IMR-90 (cell line): ENCODE measurements around the gene SOWAHB. TPM values are rescaled to one million over a fixed set of nuclear protein-coding genes. Genes with fewer than 3 reads are reported as not detected.

ENCODE experiments used
- ATAC-seq: fragments of 200-7000 bp; cut with Tn5 transposase; 2 replicates; pipeline ENCODE4 v1.9.1; 2020; ENCODE audit warnings: low read depth, mild to moderate bottlenecking, moderate library complexity
- BruUV-seq: library from RNA; stranded (reverse); fragments of 400-500 nt; replicated peaks from 2 replicates; lab custom pipeline; 2021; lab: Mats Ljungman, UMichigan
- CTCF ChIA-PET: fragments of 300-600 bp; formaldehyde crosslinking; extraction: SDS; loops from one replicate; lab custom pipeline; 2021; ENCODE audit warnings: antibody characterized with exemption; lab: Yijun Ruan, JAX
- POLR2A ChIA-PET: fragments of 300-600 bp; sonication (Branson Sonifier 250); formaldehyde crosslinking; loops from one replicate; lab custom pipeline; 2022; ENCODE audit warnings: antibody characterized with exemption; ENCODE audit not compliant: unreplicated experiment; lab: Charles Lee
- DNase-seq: peaks from one replicate; pipeline ENCODE4 v3.0.0; 2013
- H2AFZ ChIP-seq: replicated peaks from 2 replicates; pipeline ENCODE3; 2013; ENCODE audit warnings: low read length, mild to moderate bottlenecking; ENCODE audit not compliant: poor library complexity
- H2AK5ac ChIP-seq: 2 replicates; pipeline ENCODE4 v1.6.1; 2013; ENCODE audit warnings: low read depth, low read length, inconsistent platforms
- H2AK9ac ChIP-seq: replicated peaks from 2 replicates; pipeline ENCODE3; 2013; ENCODE audit warnings: mild to moderate bottlenecking, low read depth, low read length, moderate library complexity; ENCODE audit not compliant: poor library complexity
- H2BK120ac ChIP-seq: 2 replicates; pipeline ENCODE4 v1.6.1; 2013; ENCODE audit warnings: low read depth, low read length, inconsistent platforms
- H2BK15ac ChIP-seq: 3 replicates; pipeline ENCODE4 v1.6.1; 2013; ENCODE audit warnings: low read depth, low read length, inconsistent platforms
- H2BK20ac ChIP-seq: 2 replicates; pipeline ENCODE4 v1.6.1; 2013; ENCODE audit warnings: low read depth, mild to moderate bottlenecking, inconsistent platforms, low read length, moderate library complexity
- H2BK5ac ChIP-seq: 2 replicates; pipeline ENCODE4 v1.6.1; 2013; ENCODE audit warnings: mild to moderate bottlenecking, low read depth, low read length, inconsistent platforms; ENCODE audit not compliant: poor library complexity, severe bottlenecking
- H3K14ac ChIP-seq: replicated peaks from 2 replicates; pipeline ENCODE4 v1.6.1; 2013; ENCODE audit warnings: low read depth, low read length, inconsistent platforms
- H3K18ac ChIP-seq: 2 replicates; pipeline ENCODE4 v1.6.1; 2013; ENCODE audit warnings: low read depth, low read length, control low read depth
- H3K23ac ChIP-seq: 2 replicates; pipeline ENCODE4 v1.6.1; 2013; ENCODE audit warnings: low read depth, low read length, inconsistent platforms
- H3K27ac ChIP-seq: 2 replicates; pipeline ENCODE4 v1.5.1; 2013; ENCODE audit warnings: mild to moderate bottlenecking, control low read depth, low read length; ENCODE audit not compliant: insufficient read depth
- H3K27me3 ChIP-seq: 2 replicates; pipeline ENCODE4 v1.6.1; 2013; ENCODE audit warnings: low read length; ENCODE audit not compliant: control insufficient read depth, insufficient read depth
- H3K36me3 ChIP-seq: 2 replicates; pipeline ENCODE4 v1.6.1; 2013; ENCODE audit warnings: low read length, mixed read lengths; ENCODE audit not compliant: control insufficient read depth, insufficient read depth
- H3K4ac ChIP-seq: 2 replicates; pipeline ENCODE4 v1.6.1; 2013; ENCODE audit warnings: low read depth, low read length, inconsistent platforms
- H3K4me1 ChIP-seq: 2 replicates; pipeline ENCODE4 v1.6.1; 2013; ENCODE audit warnings: low read length, mixed read lengths; ENCODE audit not compliant: control insufficient read depth, insufficient read depth
- H3K4me2 ChIP-seq: 2 replicates; pipeline ENCODE4 v1.6.1; 2013; ENCODE audit warnings: low read depth, mild to moderate bottlenecking, control low read depth, low read length, moderate library complexity
- H3K4me3 ChIP-seq: 2 replicates; pipeline ENCODE4 v1.5.1; 2013; ENCODE audit warnings: low read depth, mild to moderate bottlenecking, control low read depth, low read length, moderate library complexity; ENCODE audit not compliant: insufficient read depth
- H3K56ac ChIP-seq: 2 replicates; pipeline ENCODE4 v1.6.1; 2013; ENCODE audit warnings: low read length, inconsistent platforms; ENCODE audit not compliant: insufficient read depth; ENCODE audit errors: extremely low read depth
- H3K79me1 ChIP-seq, 2 experiments: 2 replicates each; pipeline ENCODE4 v1.6.1; 2013; ENCODE audit warnings: low read length in 2 of 2, inconsistent platforms in 1 of 2, low read depth in 1 of 2
- H3K9ac ChIP-seq: 2 replicates; pipeline ENCODE4 v1.6.1; 2013; ENCODE audit warnings: low read depth, low read length, control low read depth
- H3K9me1 ChIP-seq: 2 replicates; pipeline ENCODE4 v1.6.1; 2013; ENCODE audit warnings: low read length, inconsistent platforms; ENCODE audit not compliant: insufficient read depth
- H3K9me3 ChIP-seq: 2 replicates; pipeline ENCODE4 v1.6.1; 2013; ENCODE audit warnings: low read length; ENCODE audit not compliant: control insufficient read depth, insufficient read depth
- H4K20me1 ChIP-seq: 2 replicates; pipeline ENCODE4 v1.6.1; 2013; ENCODE audit warnings: low read length, inconsistent platforms; ENCODE audit not compliant: insufficient read depth
- H4K5ac ChIP-seq: 2 replicates; pipeline ENCODE4 v1.6.1; 2013; ENCODE audit warnings: mild to moderate bottlenecking, low read depth, low read length, control low read depth
- H4K8ac ChIP-seq, 2 experiments: 2 replicates each; pipeline ENCODE4 v1.6.1; 2013; ENCODE audit warnings: low read depth in 2 of 2, low read length in 2 of 2, control low read depth in 1 of 2, inconsistent platforms in 1 of 2
- H4K91ac ChIP-seq: 2 replicates; pipeline ENCODE4 v1.6.1; 2013; ENCODE audit warnings: low read depth, low read length, inconsistent platforms; ENCODE audit not compliant: insufficient read depth
- BHLHE40 ChIP-seq: fragments of 150-350 bp; IDR thresholded peaks from 2 replicates; pipeline ENCODE4 v1.6.1; 2016; ENCODE audit warnings: mild to moderate bottlenecking, low read depth, low read length
- CHD1 ChIP-seq: IDR thresholded peaks from 2 replicates; pipeline ENCODE4 v1.6.1; 2012; ENCODE audit warnings: low read depth, low read length, improper control_type of control experiment
- FOS ChIP-seq: fragments of 150-350 bp; IDR thresholded peaks from 2 replicates; pipeline ENCODE4 v1.6.1; 2016; ENCODE audit warnings: low read depth, low read length
- MAFK ChIP-seq: IDR thresholded peaks from 2 replicates; pipeline ENCODE4 v1.6.1; 2012; ENCODE audit warnings: low read depth, low read length, improper control_type of control experiment
- POLR2A ChIP-seq: IDR thresholded peaks from 2 replicates; pipeline ENCODE4 v1.6.1; 2012; ENCODE audit warnings: mild to moderate bottlenecking, low read depth, low read length
- WGBS, 2 experiments: methylation state at CpG; one replicate each; pipeline versions ENCODE4 v1.1.5 to v1.1.7; 2013; ENCODE audit warnings: missing lambda C conversion rate in 2 of 2; ENCODE audit not compliant: insufficient read length in 1 of 2; ENCODE audit errors: extremely low coverage in 2 of 2; 5-methylcytosine and 5-hydroxymethylcytosine counted together
- dilution Hi-C: fragments of 300-500 bp; cut with HindIII; formaldehyde crosslinking; loops from one replicate; pipeline ENCODE4 v1.14.3; 2018; ENCODE audit warnings: low sequenced_read_pairs; ENCODE audit not compliant: unreplicated experiment
- in situ Hi-C: fragments of 300-500 bp; cut with MboI; formaldehyde crosslinking; loops from 3 replicates; pipeline ENCODE4 v1.14.3; 2019; ENCODE audit warnings: low sequenced_read_pairs, inconsistent platforms, mixed read lengths
- intact Hi-C: fragments of 100-400 bp; cut with micrococcal nuclease; formaldehyde crosslinking; loops from 2 replicates; pipeline ENCODE4 v1.10.0; 2022
- polyA plus RNA-seq, 3 experiments: library from polyadenylated mRNA; depleted of rRNA; stranded (reverse); fragments of >200 nt; gene quantifications; 2 replicates each; pipeline ENCODE4 v1.2.3, GENCODE V29; 2012; ENCODE audit warnings: low replicate concordance in 1 of 3
- total RNA-seq: library from RNA; depleted of rRNA; stranded (reverse); fragments of >200 nt; gene quantifications from 2 replicates; pipeline ENCODE4 v1.2.3, GENCODE V29; 2012

SOWAHB gene
- total and polyA plus RNA-seq, 2 of the 4 experiments (the other 2 are of a cell fraction) = not detected

DNA sequence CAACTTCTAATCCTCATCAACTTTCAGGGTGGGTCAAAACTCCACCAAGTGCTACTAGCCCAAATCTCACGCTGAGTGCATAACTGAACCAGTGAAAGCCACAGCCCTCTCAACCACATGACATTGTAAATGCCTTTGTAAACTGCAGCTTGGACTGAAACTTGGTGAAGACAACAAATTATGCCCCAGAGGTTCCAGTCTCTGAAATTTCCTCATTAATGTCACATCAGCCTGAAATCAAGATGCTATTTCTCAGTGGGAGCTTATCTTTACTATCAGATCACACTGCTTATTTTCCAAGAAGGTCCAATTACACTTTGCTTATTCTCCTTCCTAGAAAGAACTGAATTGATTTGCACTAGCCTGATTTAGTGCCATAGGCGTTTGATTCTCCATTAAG, 46.6 kb downstream of the SOWAHB start:
- H3K23ac ChIP-seq = no peak overlapping the region
- dilution Hi-C loops = no loop called here
- H4K8ac ChIP-seq = no peak overlapping the region
- no peak overlapping the region for H2BK120ac ChIP-seq
- peaks cover 9% of the 10 kb centered on the region for H3K4me1 ChIP-seq
- H2AK9ac ChIP-seq = no peak overlapping the region
- H2BK15ac ChIP-seq = no peak overlapping the region
- no CpG with 5 or more reads among the region's 2 CpGs for WGBS, 2 experiments
- H2BK5ac ChIP-seq = no peak overlapping the region
- no peak overlapping the region for H2AK5ac ChIP-seq
- H3K56ac ChIP-seq = no peak overlapping the region
- no peak overlapping the region for H3K4me2 ChIP-seq
- peaks cover 5% of the 10 kb centered on the region for H3K9me3 ChIP-seq
- intact Hi-C loops = no loop called here
- H3K14ac ChIP-seq = no peak overlapping the region
- H4K20me1 ChIP-seq = no peaks in the 10 kb centered on the region
- no TSS peak for BruUV-seq
- TF ChIP-seq BHLHE40 (no peak), CHD1 (no peak), MAFK (no peak), FOS (no peak), POLR2A (no peak)
- H3K9ac ChIP-seq = no peak overlapping the region
- H3K4me3 ChIP-seq = no peak overlapping the region
- ChIA-PET POLR2A (no interaction called here), CTCF (no interaction called here)
- no peaks in the 10 kb centered on the region for H3K36me3 ChIP-seq
- ATAC-seq (no peak), DNase-seq (no peak)
- no peaks in the 10 kb centered on the region; the same call in 1 of the 2 replicates for H3K9me1 ChIP-seq
- in situ Hi-C loops = no loop called here
- no peak overlapping the region for H3K4ac ChIP-seq
- H4K5ac ChIP-seq = no peak overlapping the region
- H3K18ac ChIP-seq = no peak overlapping the region
- H2AFZ ChIP-seq = no peak overlapping the region
- no peak overlapping the region for H2BK20ac ChIP-seq
- no peaks in the 10 kb centered on the region for H3K79me1 ChIP-seq
- no peaks in the 10 kb centered on the region for H3K27me3 ChIP-seq
- H3K27ac ChIP-seq = no peak overlapping the region
- H4K91ac ChIP-seq = no peak overlapping the region
